Keratinocyte (primary cell): ENCODE measurements around the gene TTC14. TPM values are rescaled to one million over a fixed set of nuclear protein-coding genes. Genes with fewer than 3 reads are reported as not detected.
A peak's percentile ranks its signal among the peaks of the same experiment; 100 is the strongest.

Source experiments
- DNase-seq: peaks from one replicate; pipeline ENCODE4 v3.0.0-alpha.2; 2011; ENCODE audit warnings: low read depth, missing footprints, low spot score
- FAIRE-seq: peaks from 2 replicates; lab custom pipeline; 2011; peaks lifted over from hg19 to GRCh38; lab: Jason Lieb, UNC
- H2AFZ ChIP-seq: 2 replicates; pipeline ENCODE4 v1.6.0; 2012; ENCODE audit warnings: low read length, control low read depth, inconsistent platforms; ENCODE audit not compliant: control insufficient read depth
- H3K27ac ChIP-seq: 2 replicates; pipeline ENCODE4 v1.5.1; 2011; ENCODE audit warnings: low read length; ENCODE audit not compliant: control insufficient read depth, insufficient read depth
- H3K27me3 ChIP-seq: 3 replicates; pipeline ENCODE4 v1.6.0; 2011; ENCODE audit warnings: low read length; ENCODE audit not compliant: control insufficient read depth, insufficient read depth; ENCODE audit errors: extremely low read depth
- H3K36me3 ChIP-seq, 2 experiments: 2 replicates in 1 of 2; 3 replicates in 1 of 2; pipeline ENCODE4 v1.5.1; 2011; ENCODE audit warnings: low read length in 2 of 2, mild to moderate bottlenecking in 1 of 2; ENCODE audit not compliant: control insufficient read depth in 2 of 2, insufficient read depth in 2 of 2; ENCODE audit errors: extremely low read depth in 1 of 2
- H3K4me1 ChIP-seq: 3 replicates; pipeline ENCODE4 v1.5.1; 2011; ENCODE audit warnings: low read length; ENCODE audit not compliant: control insufficient read depth, insufficient read depth; ENCODE audit errors: extremely low read depth
- H3K4me2 ChIP-seq: 3 replicates; pipeline ENCODE4 v1.6.0; 2011; ENCODE audit warnings: low read depth, low read length; ENCODE audit not compliant: control insufficient read depth, insufficient read depth; ENCODE audit errors: extremely low read depth
- H3K4me3 ChIP-seq, 3 experiments: fragments of 200-600 bp in 1 of 3; sonication (generic) in 1 of 3; 2 replicates in 2 of 3; 3 replicates in 1 of 3; pipeline ENCODE4 v1.5.1; 2011 to 2016; ENCODE audit warnings: low read length in 3 of 3, mild to moderate bottlenecking in 3 of 3, control low read depth in 2 of 3, inconsistent platforms in 1 of 3, low read depth in 1 of 3, mixed read lengths in 1 of 3, mixed run types in 1 of 3, moderate library complexity in 1 of 3; ENCODE audit not compliant: control insufficient read depth in 2 of 3, insufficient read depth in 2 of 3; ENCODE audit errors: extremely low read depth in 1 of 3
- H3K79me2 ChIP-seq: 2 replicates; pipeline ENCODE4 v1.6.0; 2012; ENCODE audit warnings: low read length; ENCODE audit not compliant: control insufficient read depth, insufficient read depth
- H3K9ac ChIP-seq: 3 replicates; pipeline ENCODE4 v1.6.0; 2011; ENCODE audit warnings: low read length; ENCODE audit not compliant: control insufficient read depth, insufficient read depth; ENCODE audit errors: extremely low read depth
- H3K9me1 ChIP-seq: 3 replicates; pipeline ENCODE4 v1.6.0; 2011; ENCODE audit warnings: low read length; ENCODE audit not compliant: control insufficient read depth, insufficient read depth; ENCODE audit errors: extremely low read depth
- H3K9me3 ChIP-seq: 2 replicates; pipeline ENCODE4 v1.5.1; 2012; ENCODE audit warnings: low read depth, low read length; ENCODE audit not compliant: control insufficient read depth
- H4K20me1 ChIP-seq: 3 replicates; pipeline ENCODE4 v1.6.0; 2011; ENCODE audit warnings: low read length; ENCODE audit not compliant: control insufficient read depth, insufficient read depth; ENCODE audit errors: extremely low read depth
- CTCF ChIP-seq, 3 experiments: IDR thresholded peaks in 1 of 3; conservative IDR thresholded peaks in 1 of 3; optimal IDR thresholded peaks in 1 of 3; 2 replicates in 2 of 3; 3 replicates in 1 of 3; pipeline versions ENCODE3 to v1.5.1; 2011; ENCODE audit warnings: low read length in 3 of 3, mild to moderate bottlenecking in 3 of 3, moderate library complexity in 2 of 3, control low read depth in 1 of 3, inconsistent platforms in 1 of 3; ENCODE audit not compliant: insufficient read depth in 2 of 3; ENCODE audit errors: extremely low read depth in 1 of 3
- EZH2 ChIP-seq: IDR thresholded peaks from one replicate; pipeline ENCODE4 v1.6.1; 2012; ENCODE audit warnings: inconsistent platforms, mild to moderate bottlenecking, low read length, moderate library complexity
- dilution Hi-C: fragments of 300-500 bp; cut with MboI; formaldehyde crosslinking; loops from one replicate; pipeline ENCODE4 v1.7.0; 2020; ENCODE audit warnings: low sequenced_read_pairs; ENCODE audit not compliant: extremely low pct_ligation_motif_present
- polyA plus RNA-seq, 5 experiments: library from polyadenylated mRNA; depleted of rRNA in 3 of 5; stranded (reverse) in 3 of 5; stranded (forward) in 1 of 5; unstranded in 1 of 5; fragments of >200 nt; gene quantifications; 1 replicate in 1 of 5; 2 replicates in 3 of 5; 3 replicates in 1 of 5; pipeline versions ENCODE4 v1.2.1 to v1.2.3, GENCODE V29; 2011 to 2012; ENCODE audit warnings: missing spikeins in 2 of 5, low read depth in 1 of 5, low replicate concordance in 1 of 5

The TTC14 gene
- polyA plus RNA-seq, 1 donor (not counting 4 experiments of a cell fraction or from before 2014, with no cell fraction given), result 30.5 TPM

DNA sequence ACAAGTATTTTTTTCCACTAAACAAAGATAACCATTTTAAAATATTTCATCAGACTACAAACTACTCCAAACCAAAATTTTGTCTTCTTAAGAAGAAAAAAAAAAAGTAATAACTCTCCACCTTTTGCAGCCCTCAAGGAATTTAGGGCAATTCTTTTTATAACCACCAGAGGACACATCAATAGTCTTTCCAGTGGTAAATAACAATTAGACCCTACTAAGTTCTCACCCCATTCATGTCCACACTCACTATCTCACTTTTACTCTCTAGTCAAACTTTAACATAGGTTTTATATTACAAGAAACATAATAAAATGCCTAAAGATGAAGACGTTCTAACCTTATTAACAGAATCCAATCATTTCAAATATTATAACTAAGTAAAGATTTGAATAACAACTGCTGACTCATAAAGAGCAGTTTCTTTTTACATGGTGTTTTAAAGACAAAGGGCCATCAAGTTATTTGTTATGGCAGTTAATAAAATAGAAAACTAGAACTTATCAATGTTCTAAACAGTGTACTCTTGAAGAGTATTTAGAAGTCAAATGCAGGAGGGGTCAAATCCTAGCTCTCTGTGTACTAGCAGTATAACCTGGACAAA, 44.3 kb downstream of the TTC14 start:
- no peak overlapping the region for H3K9ac ChIP-seq
- H2AFZ ChIP-seq, result no peak overlapping the region
- no peak for DNase-seq
- no peaks in the 10 kb centered on the region for H3K4me1 ChIP-seq
- no peaks in the 10 kb centered on the region for H3K36me3 ChIP-seq
- dilution Hi-C loops, result no loop called here
- no peaks in the 10 kb centered on the region for H4K20me1 ChIP-seq
- H3K9me3 ChIP-seq, result no peaks in the 10 kb centered on the region
- H3K27ac ChIP-seq, result no peak overlapping the region
- no peaks in the 10 kb centered on the region for H3K79me2 ChIP-seq
- no peak for TF ChIP-seq EZH2
- TF ChIP-seq CTCF (optimal IDR thresholded peaks at IDR 0.05 in 1 of 3, IDR thresholded peaks at IDR 0.05 in 1 of 3, conservative IDR thresholded peaks at IDR 0.05 in 1 of 3; ENCODE audit: extremely low read depth in 1 of 3, insufficient read depth in 2 of 3, low read length in 3 of 3), result peak in 1 of 3 experiments; percentile 23
- no peak overlapping the region for H3K4me2 ChIP-seq
- H3K4me3 ChIP-seq, result no peak overlapping the region
- no peaks in the 10 kb centered on the region for H3K9me1 ChIP-seq
- H3K27me3 ChIP-seq, result no peaks in the 10 kb centered on the region
- FAIRE-seq, result no peak

DNA sequence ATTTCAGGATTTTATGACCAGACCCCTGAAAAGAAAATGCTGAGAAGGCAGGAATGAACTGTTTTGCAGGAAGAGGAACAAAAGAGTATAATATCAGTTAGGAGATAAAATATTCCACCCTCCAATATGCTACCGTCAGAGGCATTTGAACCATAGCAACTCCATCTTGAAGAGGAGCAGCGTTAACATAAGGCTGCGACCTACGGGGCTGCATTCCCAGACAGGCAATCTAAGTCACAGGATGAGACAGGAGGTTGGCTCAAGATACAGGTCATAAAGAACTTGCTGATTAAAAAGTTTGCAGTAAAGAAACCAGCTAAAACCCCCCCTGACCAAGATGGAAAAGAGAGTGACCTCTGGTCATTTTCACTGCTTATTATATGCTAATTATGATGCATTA, 54.4 kb downstream of the TTC14 start:
- H3K4me1 ChIP-seq, result no peaks in the 10 kb centered on the region
- no peak overlapping the region for H3K9ac ChIP-seq
- H3K9me1 ChIP-seq, result no peaks in the 10 kb centered on the region
- no peak for DNase-seq
- no peak overlapping the region for H3K4me3 ChIP-seq
- no peaks in the 10 kb centered on the region for H3K79me2 ChIP-seq
- H3K27ac ChIP-seq, result no peak overlapping the region
- H3K4me2 ChIP-seq, result no peak overlapping the region
- no peak for FAIRE-seq
- dilution Hi-C loops, result no loop called here
- no peak overlapping the region for H2AFZ ChIP-seq
- no peaks in the 10 kb centered on the region for H4K20me1 ChIP-seq
- no peaks in the 10 kb centered on the region for H3K36me3 ChIP-seq
- H3K9me3 ChIP-seq, result no peaks in the 10 kb centered on the region
- no peaks in the 10 kb centered on the region for H3K27me3 ChIP-seq
- TF ChIP-seq EZH2, result no peak
- no peak for TF ChIP-seq CTCF (optimal IDR thresholded peaks at IDR 0.05 in 1 of 3, IDR thresholded peaks at IDR 0.05 in 1 of 3, conservative IDR thresholded peaks at IDR 0.05 in 1 of 3; ENCODE audit: extremely low read depth in 1 of 3, insufficient read depth in 2 of 3, low read length in 3 of 3)
